H54 (cell line): ENCODE data around the gene RPL5.
A peak's percentile ranks its signal among the peaks of the same experiment; 100 is the strongest.

Experiments used
- DNase-seq: peaks from one replicate; pipeline ENCODE4 v3.0.0; 2011; ENCODE audit warnings: low spot score, mixed read lengths; ENCODE audit not compliant: insufficient read length
- FAIRE-seq: peaks from 3 replicates; lab custom pipeline; 2011; peaks lifted over from hg19 to GRCh38; lab: Jason Lieb, UNC
- POLR2A ChIP-seq: IDR thresholded peaks from 2 replicates; pipeline ENCODE4 v1.6.1; 2011; ENCODE audit warnings: low read depth, mild to moderate bottlenecking, low read length

Gene RPL5

GRCh38 chr1:92855236-92855635 is 23.4 kb downstream of the RPL5 start:
- DNase-seq (no peak), FAIRE-seq (no peak)
- TF ChIP-seq POLR2A: no peak

- no peak for TF ChIP-seq POLR2A
- FAIRE-seq: no peak
- no peak for DNase-seq
These were observed 26.0 kb downstream of the RPL5 start for GRCh38 chr1:92857817-92858216.

- FAIRE-seq: peak; percentile 94
These were observed 26.9 kb downstream of the RPL5 start for GRCh38 chr1:92858564-92859399.

GRCh38 chr1:92859400-92860039 is 27.7 kb downstream of the RPL5 start:
- FAIRE-seq (no peak), DNase-seq (no peak)
- no peak for TF ChIP-seq POLR2A

More at GRCh38 chr1:92858564-92859399, 26.9 kb downstream of the RPL5 start:
- no peak for TF ChIP-seq POLR2A
- DNase-seq: peak; percentile 9

GRCh38 chr1:92862605-92863004 is 30.8 kb downstream of the RPL5 start:
- FAIRE-seq (no peak), DNase-seq (no peak)
- TF ChIP-seq POLR2A: no peak

- no peak for TF ChIP-seq POLR2A
- DNase-seq: no peak
- no peak for FAIRE-seq
These were observed 32.3 kb downstream of the RPL5 start for GRCh38 chr1:92864131-92864530.

GRCh38 chr1:92870591-92870990 is 38.8 kb downstream of the RPL5 start:
- FAIRE-seq: no peak

GRCh38 chr1:92872719-92873118 is 40.9 kb downstream of the RPL5 start:
- FAIRE-seq (no peak), DNase-seq (no peak)
- no peak for TF ChIP-seq POLR2A

More at GRCh38 chr1:92870591-92870990, 38.8 kb downstream of the RPL5 start:
- DNase-seq: no peak
- no peak for TF ChIP-seq POLR2A

- DNase-seq (no peak), FAIRE-seq (no peak)
- TF ChIP-seq POLR2A: no peak
These were observed 43.1 kb downstream of the RPL5 start for GRCh38 chr1:92874987-92875386.

GRCh38 chr1:92876351-92876750 is 44.5 kb downstream of the RPL5 start:
- FAIRE-seq (no peak), DNase-seq (no peak)
- no peak for TF ChIP-seq POLR2A

- DNase-seq: no peak
- no peak for TF ChIP-seq POLR2A
- no peak for FAIRE-seq
These were observed 45.4 kb downstream of the RPL5 start for GRCh38 chr1:92877081-92877711.

- no peak for DNase-seq
- no peak for TF ChIP-seq POLR2A
- FAIRE-seq: no peak
These were observed 46.0 kb downstream of the RPL5 start for GRCh38 chr1:92877792-92878191.

- FAIRE-seq: no peak
- no peak for TF ChIP-seq POLR2A
- no peak for DNase-seq
These were observed 47.6 kb downstream of the RPL5 start for GRCh38 chr1:92879316-92879968.

- TF ChIP-seq POLR2A: no peak
- FAIRE-seq: no peak
- no peak for DNase-seq
These were observed 49.6 kb downstream of the RPL5 start for GRCh38 chr1:92881391-92881790.
